Nephron (organoid): ENCODE data around the gene RADIL.
A peak's percentile ranks its signal among the peaks of the same experiment; 100 is the strongest.

Experiments used
- H3K27ac Mint-ChIP-seq, 3 experiments: 2 replicates each; pipeline ENCODE4 v1.8.0; 2020; ENCODE audit warnings: mixed read lengths in 3 of 3, mild to moderate bottlenecking in 2 of 3, moderate library complexity in 1 of 3
- H3K27me3 Mint-ChIP-seq: 2 replicates; pipeline ENCODE4 v1.8.0; 2021; ENCODE audit warnings: low read depth, mild to moderate bottlenecking, moderate library complexity, mixed read lengths
- H3K36me3 Mint-ChIP-seq: 2 replicates; pipeline ENCODE4 v1.8.0; 2020; ENCODE audit warnings: low read depth, mixed read lengths
- H3K4me1 Mint-ChIP-seq: 2 replicates; pipeline ENCODE4 v1.8.0; 2020; ENCODE audit warnings: mixed read lengths
- H3K4me3 Mint-ChIP-seq, 3 experiments: 2 replicates each; pipeline ENCODE4 v1.8.0; 2020; ENCODE audit warnings: mild to moderate bottlenecking in 3 of 3, mixed read lengths in 3 of 3, moderate library complexity in 2 of 3
- H3K9me3 Mint-ChIP-seq: 2 replicates; pipeline ENCODE4 v1.8.0; 2020; ENCODE audit warnings: mixed read lengths
- CTCF ChIP-seq, 3 experiments: fragments of 200-600 bp; sonication (generic); IDR thresholded peaks; one replicate each; pipeline ENCODE4 v1.5.0; 2021; ENCODE audit warnings: antibody characterized with exemption in 3 of 3; ENCODE audit not compliant: unreplicated experiment in 3 of 3

Gene RADIL

GRCh38 chr7:4815609-4816418 is 67.7 kb downstream of the RADIL start:
- peaks cover 17% of the 10 kb centered on the region for H3K36me3 Mint-ChIP-seq
- no peak for TF ChIP-seq CTCF (IDR thresholded peaks at IDR 0.05; ENCODE audit: unreplicated experiment in 3 of 3)
- H3K4me1 Mint-ChIP-seq, result peaks cover 5% of the 10 kb centered on the region
- H3K27ac Mint-ChIP-seq, result no peak overlapping the region
- no peak overlapping the region for H3K4me3 Mint-ChIP-seq
- H3K9me3 Mint-ChIP-seq, result peaks cover 4% of the 10 kb centered on the region
- peaks cover 6% of the 10 kb centered on the region for H3K27me3 Mint-ChIP-seq

- Mint-ChIP-seq H3K27ac (no peak overlapping the region), H3K27me3 (peaks cover 6% of the 10 kb centered on the region), H3K9me3 (peaks cover 4% of the 10 kb centered on the region), H3K36me3 (peaks cover 17% of the 10 kb centered on the region), H3K4me3 (no peak overlapping the region), H3K4me1 (peaks cover 5% of the 10 kb centered on the region)
- no peak for TF ChIP-seq CTCF (IDR thresholded peaks at IDR 0.05; ENCODE audit: unreplicated experiment in 3 of 3)
Observed at GRCh38 chr7:4815121-4815520, 68.4 kb downstream of the RADIL start.

- Mint-ChIP-seq H3K4me3 (no peak overlapping the region), H3K36me3 (peaks cover 17% of the 10 kb centered on the region), H3K27me3 (peaks cover 10% of the 10 kb centered on the region)
Observed at GRCh38 chr7:4814433-4814832, 69.1 kb downstream of the RADIL start.

GRCh38 chr7:4809666-4810065 is 73.8 kb downstream of the RADIL start:
- H3K9me3 Mint-ChIP-seq, result peaks cover 4% of the 10 kb centered on the region
- peaks cover 17% of the 10 kb centered on the region for H3K36me3 Mint-ChIP-seq
- no peaks in the 10 kb centered on the region for H3K4me1 Mint-ChIP-seq
- H3K27me3 Mint-ChIP-seq, result peaks cover 30% of the 10 kb centered on the region
- TF ChIP-seq CTCF (IDR thresholded peaks at IDR 0.05; ENCODE audit: unreplicated experiment in 3 of 3), result no peak
- no peak overlapping the region for H3K27ac Mint-ChIP-seq
- H3K4me3 Mint-ChIP-seq, result no peak overlapping the region

More at GRCh38 chr7:4814433-4814832, 69.1 kb downstream of the RADIL start:
- no peak for TF ChIP-seq CTCF (IDR thresholded peaks at IDR 0.05; ENCODE audit: unreplicated experiment in 3 of 3)
- Mint-ChIP-seq H3K4me1 (peaks cover under 1% of the 10 kb centered on the region), H3K9me3 (peaks cover 4% of the 10 kb centered on the region), H3K27ac (peak overlapping the region in 1 of 3 experiments; percentile 69)

- Mint-ChIP-seq H3K36me3 (peaks cover 14% of the 10 kb centered on the region), H3K27me3 (peaks cover 28% of the 10 kb centered on the region)
- TF ChIP-seq CTCF (IDR thresholded peaks at IDR 0.05; ENCODE audit: unreplicated experiment in 3 of 3), result no peak
Observed at GRCh38 chr7:4809091-4809591, 74.4 kb downstream of the RADIL start.

GRCh38 chr7:4808565-4808964 is 75.0 kb downstream of the RADIL start:
- H3K9me3 Mint-ChIP-seq, result no peaks in the 10 kb centered on the region
- no peak overlapping the region for H3K27ac Mint-ChIP-seq
- H3K4me1 Mint-ChIP-seq, result no peaks in the 10 kb centered on the region
- no peak for TF ChIP-seq CTCF (IDR thresholded peaks at IDR 0.05; ENCODE audit: unreplicated experiment in 3 of 3)
- H3K4me3 Mint-ChIP-seq, result no peak overlapping the region
- H3K27me3 Mint-ChIP-seq, result peaks cover 27% of the 10 kb centered on the region
- H3K36me3 Mint-ChIP-seq, result peaks cover 8% of the 10 kb centered on the region

More at GRCh38 chr7:4809091-4809591, 74.4 kb downstream of the RADIL start:
- no peak overlapping the region for H3K4me3 Mint-ChIP-seq
- no peaks in the 10 kb centered on the region for H3K4me1 Mint-ChIP-seq
- H3K9me3 Mint-ChIP-seq, result peaks cover 3% of the 10 kb centered on the region
- no peak overlapping the region for H3K27ac Mint-ChIP-seq
